Sigmoid colon (tissue), 7 donors: ENCODE measurements around the gene RAC2. TPM values are rescaled to one million over a fixed set of nuclear protein-coding genes. Genes with fewer than 3 reads are reported as not detected.

Experiments
- DNase-seq: peaks from one replicate; pipeline ENCODE4 v3.0.0-alpha.2; 2019
- H3K27ac ChIP-seq, 4 donors: fragments of 200-600 bp; sonication (generic); one replicate each; pipeline ENCODE4 v1.5.1; 2016 to 2019; ENCODE audit warnings: mild to moderate bottlenecking in 1 of 4
- H3K27me3 ChIP-seq, 3 donors: fragments of 200-600 bp; sonication (generic); one replicate each; pipeline ENCODE4 v1.5.1; 2019; ENCODE audit warnings: mild to moderate bottlenecking in 1 of 3
- H3K36me3 ChIP-seq, 4 donors: fragments of 200-600 bp; sonication (generic); one replicate each; pipeline ENCODE4 v1.5.1; 2016 to 2019
- H3K4me1 ChIP-seq, 4 donors: fragments of 200-600 bp; sonication (generic); one replicate each; pipeline ENCODE4 v1.5.1; 2017 to 2019
- H3K4me3 ChIP-seq, 4 donors: fragments of 200-600 bp; sonication (generic); one replicate each; pipeline ENCODE4 v1.5.1; 2017 to 2019; ENCODE audit warnings: mild to moderate bottlenecking in 2 of 4, moderate library complexity in 1 of 4
- H3K9me3 ChIP-seq, 4 donors: fragments of 200-600 bp in 3 of 4; sonication (generic) in 3 of 4; one replicate each; pipeline versions ENCODE4 v1.5.1 to v1.6.1; 2013 to 2019
- EP300 ChIP-seq, 4 donors: sonication (generic); formaldehyde crosslinking; IDR thresholded peaks; one replicate each; pipeline ENCODE4 v1.6.1; 2017; ENCODE audit warnings: antibody characterized with exemption in 4 of 4
- POLR2A ChIP-seq, 2 donors: fragments of 450-650 bp; IDR thresholded peaks; one replicate each; pipeline ENCODE4 v1.6.1; 2016; ENCODE audit warnings: antibody characterized with exemption in 2 of 2, mild to moderate bottlenecking in 2 of 2, moderate library complexity in 2 of 2
- POLR2AphosphoS5 ChIP-seq, 4 donors: sonication (generic); formaldehyde crosslinking; IDR thresholded peaks; one replicate each; pipeline ENCODE4 v1.6.1; 2017; ENCODE audit warnings: antibody characterized with exemption in 4 of 4
- WGBS, 2 donors: extraction: QIAGEN DNeasy Blood & Tissue Kit; methylation state at CpG; one replicate each; pipeline ENCODE4 v1.1.7; 2013; 5-methylcytosine and 5-hydroxymethylcytosine counted together
- intact Hi-C: fragments of 100-400 bp; cut with DNase I; formaldehyde crosslinking; loops from one replicate; pipeline ENCODE4 v1.15.1; 2023
- polyA plus RNA-seq, 3 donors: library from polyadenylated mRNA; stranded (reverse); fragments of 200-250 nt; gene quantifications; one replicate each; pipeline ENCODE4 v1.2.3, GENCODE V29; 2013
- total RNA-seq, 4 donors: library from RNA; depleted of rRNA; stranded (reverse); fragments of >200 nt; gene quantifications; one replicate each; pipeline ENCODE4 v1.1.0, GENCODE V29; 2016
- TF ChIP-seq, protein P1 (sequence below), 4 experiments: fragments of 450-650 bp in 3 of 4; fragments of 200-600 bp in 1 of 4; IDR thresholded peaks; one replicate each; pipeline ENCODE4 v1.5.1; 2016 to 2019; ENCODE audit warnings: antibody characterized with exemption in 4 of 4, mild to moderate bottlenecking in 3 of 4, moderate library complexity in 2 of 4
- donor health status: healthy with polysubstance abuse.
- donor health status: Bipolar disorder and iron deficiency.
- donor health status: healthy.

The RAC2 gene
- total and polyA plus RNA-seq, 7 donors = 3.0 to 138 (median 8.0) TPM

DNA sequence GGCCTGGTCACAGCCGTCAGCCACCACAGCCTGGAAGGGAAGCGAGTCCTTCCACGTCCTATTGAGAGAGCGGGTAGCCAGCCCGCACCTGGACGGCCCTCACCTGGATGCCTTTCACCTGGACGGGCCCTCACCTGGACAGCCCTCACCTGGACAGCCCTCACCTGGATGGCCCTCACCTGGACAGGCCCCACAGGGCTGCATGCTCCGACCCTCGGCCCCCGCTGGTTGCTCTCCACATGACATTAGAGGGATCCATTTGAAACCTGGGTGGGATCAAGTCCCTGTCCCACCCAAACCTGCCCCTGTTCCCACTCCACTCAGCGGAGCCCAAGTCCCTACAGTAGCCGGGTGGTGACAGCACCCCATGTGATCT, 59.7 kb downstream of the RAC2 start:
- no peaks in the 10 kb centered on the region for H3K27me3 ChIP-seq
- H3K36me3 ChIP-seq = peaks cover 0 to 5% (median 0%) of the 10 kb centered on the region in 4 donors
- 94% methylated on average over 12 of the region's 12 CpGs for WGBS, 2 donors
- no peak for TF ChIP-seq EP300 (IDR thresholded peaks at IDR 0.05)
- TF ChIP-seq POLR2AphosphoS5 (IDR thresholded peaks at IDR 0.05) = no peak
- TF ChIP-seq, protein P1, sequence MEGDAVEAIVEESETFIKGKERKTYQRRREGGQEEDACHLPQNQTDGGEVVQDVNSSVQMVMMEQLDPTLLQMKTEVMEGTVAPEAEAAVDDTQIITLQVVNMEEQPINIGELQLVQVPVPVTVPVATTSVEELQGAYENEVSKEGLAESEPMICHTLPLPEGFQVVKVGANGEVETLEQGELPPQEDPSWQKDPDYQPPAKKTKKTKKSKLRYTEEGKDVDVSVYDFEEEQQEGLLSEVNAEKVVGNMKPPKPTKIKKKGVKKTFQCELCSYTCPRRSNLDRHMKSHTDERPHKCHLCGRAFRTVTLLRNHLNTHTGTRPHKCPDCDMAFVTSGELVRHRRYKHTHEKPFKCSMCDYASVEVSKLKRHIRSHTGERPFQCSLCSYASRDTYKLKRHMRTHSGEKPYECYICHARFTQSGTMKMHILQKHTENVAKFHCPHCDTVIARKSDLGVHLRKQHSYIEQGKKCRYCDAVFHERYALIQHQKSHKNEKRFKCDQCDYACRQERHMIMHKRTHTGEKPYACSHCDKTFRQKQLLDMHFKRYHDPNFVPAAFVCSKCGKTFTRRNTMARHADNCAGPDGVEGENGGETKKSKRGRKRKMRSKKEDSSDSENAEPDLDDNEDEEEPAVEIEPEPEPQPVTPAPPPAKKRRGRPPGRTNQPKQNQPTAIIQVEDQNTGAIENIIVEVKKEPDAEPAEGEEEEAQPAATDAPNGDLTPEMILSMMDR (IDR thresholded peaks at IDR 0.05) = no peak
- no peak for TF ChIP-seq POLR2A (IDR thresholded peaks at IDR 0.05)
- H3K9me3 ChIP-seq = no peaks in the 10 kb centered on the region
- no peak overlapping the region for H3K27ac ChIP-seq
- intact Hi-C loops = no loop called here
- peaks cover 0 to 32% (median 27%) of the 10 kb centered on the region in 4 donors for H3K4me1 ChIP-seq
- no peak overlapping the region for H3K4me3 ChIP-seq
- no peak for DNase-seq

DNA sequence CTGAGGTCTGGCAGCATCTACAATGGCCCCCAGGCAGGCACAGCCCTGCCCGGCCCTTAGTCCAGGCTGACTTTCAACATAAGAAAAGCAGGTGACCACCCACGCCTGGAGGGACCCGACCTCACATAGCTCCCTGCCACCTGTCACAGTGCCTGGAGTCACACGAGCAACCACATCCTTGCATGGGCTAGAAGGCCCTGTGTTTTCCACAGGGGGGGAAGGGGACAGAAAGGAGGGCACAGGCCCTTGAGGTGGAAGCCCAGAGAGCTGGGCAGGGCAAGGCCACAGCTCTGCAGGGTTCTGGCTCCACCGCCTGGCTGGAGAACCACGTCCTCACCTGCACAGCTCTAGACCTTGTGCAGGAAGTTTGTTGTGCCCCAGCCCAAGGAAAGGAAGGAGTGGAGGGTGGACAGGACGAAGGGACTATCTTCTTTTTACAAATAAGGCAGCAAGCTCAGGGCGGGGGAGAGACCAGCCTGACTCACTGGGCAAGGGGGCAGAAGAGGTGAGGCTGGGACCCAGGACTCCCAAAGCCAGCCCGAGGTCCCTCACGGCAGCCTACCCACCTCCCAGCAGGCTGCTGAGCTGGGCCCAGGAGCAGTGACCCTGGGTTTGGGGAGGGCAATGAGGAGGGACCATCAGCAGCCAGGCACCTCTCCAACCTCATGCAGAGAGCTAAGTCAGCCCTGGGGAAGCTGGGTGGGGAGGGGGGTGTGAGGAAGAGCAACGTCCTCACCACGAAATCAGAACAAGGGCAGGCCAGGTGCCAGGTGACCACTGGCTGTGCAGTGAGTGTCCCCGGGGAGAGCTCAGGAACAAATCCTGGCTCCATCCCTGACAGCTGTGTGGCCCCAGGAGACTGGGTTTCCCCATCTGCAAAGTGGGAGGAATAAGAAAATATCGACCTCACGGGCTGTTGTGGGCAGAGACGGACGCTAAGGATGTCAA, 60.4 kb downstream of the RAC2 start:
- 78 to 83% methylated on average over 17 of the region's 17 CpGs for WGBS, 2 donors
- intact Hi-C loops = no loop called here
- TF ChIP-seq POLR2AphosphoS5 (IDR thresholded peaks at IDR 0.05) (no peak), EP300 (IDR thresholded peaks at IDR 0.05) (no peak), POLR2A (IDR thresholded peaks at IDR 0.05) (no peak)
- TF ChIP-seq, protein P1 (IDR thresholded peaks at IDR 0.05) = no peak
- H3K27ac ChIP-seq = no peak overlapping the region
- peaks cover 0 to 28% (median 24%) of the 10 kb centered on the region in 4 donors for H3K4me1 ChIP-seq
- H3K27me3 ChIP-seq = no peaks in the 10 kb centered on the region
- DNase-seq = peak; percentile 57
- H3K4me3 ChIP-seq = no peak overlapping the region
- no peaks in the 10 kb centered on the region for H3K9me3 ChIP-seq
- H3K36me3 ChIP-seq = peaks cover 0 to 5% (median 0%) of the 10 kb centered on the region in 4 donors

DNA sequence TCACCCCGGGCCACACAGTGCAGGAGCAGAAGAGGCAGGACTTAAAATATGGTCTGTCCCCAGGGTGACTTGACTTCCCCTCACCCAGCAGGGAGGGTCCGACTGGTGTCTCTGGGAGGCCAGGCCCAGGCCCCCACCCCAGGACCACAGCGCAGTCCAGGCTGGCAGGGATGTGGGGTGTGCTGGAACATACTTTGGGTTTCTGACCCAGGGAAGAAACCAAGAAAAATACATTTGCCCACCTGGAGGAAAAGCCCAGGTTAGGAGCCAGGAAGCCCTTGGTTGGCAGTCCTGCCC, 61.2 kb downstream of the RAC2 start:
- Histone ChIP-seq H3K27ac (no peak overlapping the region), H3K4me1 (peaks cover 0 to 28% (median 19%) of the 10 kb centered on the region in 4 donors), H3K9me3 (no peaks in the 10 kb centered on the region), H3K27me3 (no peaks in the 10 kb centered on the region), H3K4me3 (no peak overlapping the region), H3K36me3 (peaks cover 0 to 5% (median 0%) of the 10 kb centered on the region in 4 donors)
- TF ChIP-seq, protein P1 (IDR thresholded peaks at IDR 0.05) = no peak
- TF ChIP-seq EP300 (IDR thresholded peaks at IDR 0.05) (no peak), POLR2A (IDR thresholded peaks at IDR 0.05) (no peak), POLR2AphosphoS5 (IDR thresholded peaks at IDR 0.05) (no peak)
- WGBS, 2 donors = 77 to 97% methylated on average over 3 of the region's 3 CpGs
- peak; percentile 41 for DNase-seq
- intact Hi-C loops = no loop called here

DNA sequence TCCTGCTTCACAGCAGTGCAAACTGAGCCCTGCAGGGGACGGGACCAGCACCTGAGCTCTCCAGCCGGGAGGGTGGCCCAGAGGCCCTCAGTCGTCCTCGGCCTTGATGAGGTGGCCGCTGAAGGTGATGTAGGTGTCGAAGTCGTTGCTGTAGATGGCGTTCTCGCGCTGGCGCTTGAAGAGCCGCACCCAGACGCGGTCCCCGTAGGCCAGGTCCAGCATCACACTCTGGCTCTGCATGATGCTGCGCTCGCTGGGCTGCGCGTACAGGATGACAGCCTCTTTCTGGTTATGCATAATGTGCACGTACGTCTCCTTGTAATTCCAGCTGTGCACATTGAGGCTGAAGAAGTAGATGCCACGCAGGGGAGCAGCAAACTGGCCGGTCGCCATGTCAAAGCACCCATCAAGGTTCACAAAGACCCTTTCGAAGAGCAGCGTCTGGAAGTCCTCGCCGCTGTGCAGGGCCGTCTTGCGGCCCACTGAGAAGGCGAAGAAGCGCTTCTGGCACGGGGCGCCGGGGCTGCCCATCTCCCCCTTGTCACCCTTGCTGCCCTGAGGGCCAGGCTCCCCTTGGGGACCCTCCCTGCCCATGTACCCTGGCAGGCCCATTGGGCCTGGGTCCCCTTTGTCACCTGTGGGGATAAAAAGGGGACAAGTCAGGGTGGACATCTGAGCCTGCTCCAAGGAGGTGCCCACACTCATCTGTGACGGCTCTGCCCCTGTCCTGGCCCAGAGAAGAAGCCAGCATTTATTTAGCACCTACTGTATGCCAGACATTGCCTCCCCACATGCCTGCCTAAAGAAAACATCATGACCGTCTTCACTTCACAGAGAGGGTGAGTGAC, 61.7 kb downstream of the RAC2 start:
- peaks cover 0 to 5% (median 0%) of the 10 kb centered on the region in 4 donors for H3K36me3 ChIP-seq
- TF ChIP-seq EP300 (IDR thresholded peaks at IDR 0.05) (no peak), POLR2A (IDR thresholded peaks at IDR 0.05) (no peak), POLR2AphosphoS5 (IDR thresholded peaks at IDR 0.05) (no peak)
- TF ChIP-seq, protein P1 (IDR thresholded peaks at IDR 0.05) = no peak
- H3K4me3 ChIP-seq = no peak overlapping the region
- 91 to 94% methylated on average over 37 of the region's 37 CpGs for WGBS, 2 donors
- intact Hi-C loops = no loop called here
- no peak overlapping the region for H3K27ac ChIP-seq
- H3K4me1 ChIP-seq = peaks cover 0 to 23% (median 13%) of the 10 kb centered on the region in 4 donors
- no peaks in the 10 kb centered on the region for H3K9me3 ChIP-seq
- peak; percentile 47 for DNase-seq
- H3K27me3 ChIP-seq = no peaks in the 10 kb centered on the region
